Chondrocyte (in vitro differentiated cells): Measurements from ENCODE around the gene SPOCK1. TPM values are rescaled to one million over a fixed set of nuclear protein-coding genes. Genes with fewer than 3 reads are reported as not detected.

Experiments used
- DNase-seq: peaks from one replicate; pipeline ENCODE4 v3.0.0; 2021; ENCODE audit warnings: mixed read lengths, low spot score
- H3K27ac Mint-ChIP-seq: one replicate; pipeline ENCODE4 v1.8.0; 2021; ENCODE audit warnings: mild to moderate bottlenecking, moderate library complexity, mixed read lengths; ENCODE audit not compliant: unreplicated experiment
- H3K27me3 Mint-ChIP-seq: 2 replicates; pipeline ENCODE4 v1.8.0; 2021; ENCODE audit warnings: low read depth, mixed read lengths
- H3K36me3 Mint-ChIP-seq: 2 replicates; pipeline ENCODE4 v1.8.0; 2021; ENCODE audit warnings: low read depth, mixed read lengths
- H3K4me1 Mint-ChIP-seq: 2 replicates; pipeline ENCODE4 v1.8.0; 2021; ENCODE audit warnings: low read depth, mild to moderate bottlenecking, mixed read lengths
- H3K4me3 Mint-ChIP-seq: one replicate; pipeline ENCODE4 v1.8.0; 2021; ENCODE audit warnings: mild to moderate bottlenecking, moderate library complexity, mixed read lengths; ENCODE audit not compliant: unreplicated experiment
- H3K9me3 Mint-ChIP-seq: 2 replicates; pipeline ENCODE4 v1.8.0; 2021; ENCODE audit warnings: low read depth, mixed read lengths
- CTCF ChIP-seq: fragments of 200-600 bp; sonication (generic); IDR thresholded peaks from 2 replicates; pipeline ENCODE4 v1.5.0; 2021; ENCODE audit warnings: antibody characterized with exemption, mild to moderate bottlenecking, moderate library complexity
- total RNA-seq: library from RNA; stranded (reverse); gene quantifications from 3 replicates; pipeline ENCODE4 v1.2.1, GENCODE V29; 2021

The SPOCK1 gene
- total RNA-seq, 1 donor from 2014 or later: 127 TPM

- Mint-ChIP-seq H3K27ac (no peak overlapping the region), H3K27me3 (no peaks in the 10 kb centered on the region), H3K4me3 (no peak overlapping the region), H3K36me3 (no peaks in the 10 kb centered on the region), H3K4me1 (peaks cover 5% of the 10 kb centered on the region), H3K9me3 (no peaks in the 10 kb centered on the region)
- TF ChIP-seq CTCF: no peak
- no peak for DNase-seq
These were observed 401.9 kb downstream of the SPOCK1 start for GRCh38 chr5:137097203-137097602.

GRCh38 chr5:137096149-137097103, 402.7 kb downstream of the SPOCK1 start:
- Mint-ChIP-seq H3K27me3 (no peaks in the 10 kb centered on the region), H3K27ac (no peak overlapping the region), H3K9me3 (no peaks in the 10 kb centered on the region), H3K36me3 (no peaks in the 10 kb centered on the region), H3K4me1 (peaks cover 9% of the 10 kb centered on the region), H3K4me3 (no peak overlapping the region)
- TF ChIP-seq CTCF: no peak
- no peak for DNase-seq

GRCh38 chr5:137095597-137095996, 403.5 kb downstream of the SPOCK1 start:
- TF ChIP-seq CTCF: no peak
- Mint-ChIP-seq H3K4me1 (peaks cover 14% of the 10 kb centered on the region), H3K27me3 (no peaks in the 10 kb centered on the region), H3K27ac (peak overlapping the region; percentile 23), H3K4me3 (no peak overlapping the region), H3K36me3 (no peaks in the 10 kb centered on the region), H3K9me3 (no peaks in the 10 kb centered on the region)
- DNase-seq: no peak

GRCh38 chr5:137092831-137093230, 406.3 kb downstream of the SPOCK1 start:
- DNase-seq: no peak
- Mint-ChIP-seq H3K36me3 (no peaks in the 10 kb centered on the region), H3K4me1 (peaks cover 17% of the 10 kb centered on the region), H3K4me3 (no peak overlapping the region), H3K27me3 (no peaks in the 10 kb centered on the region), H3K9me3 (no peaks in the 10 kb centered on the region), H3K27ac (no peak overlapping the region)
- no peak for TF ChIP-seq CTCF

- Mint-ChIP-seq H3K4me1 (peaks cover 17% of the 10 kb centered on the region), H3K27me3 (no peaks in the 10 kb centered on the region), H3K9me3 (no peaks in the 10 kb centered on the region), H3K27ac (no peak overlapping the region), H3K36me3 (no peaks in the 10 kb centered on the region), H3K4me3 (no peak overlapping the region)
- no peak for DNase-seq
- no peak for TF ChIP-seq CTCF
These were observed 407.7 kb downstream of the SPOCK1 start for GRCh38 chr5:137091472-137091871.
